ENCODE data around the gene TEX26. TPM values are rescaled to one million over a fixed set of nuclear protein-coding genes. Genes with fewer than 3 reads are reported as not detected.
"Not testable (repeated sequence)": the region's sequence is repeated elsewhere in the genome, so short reads cannot be mapped to it uniquely, and the experiment has no call there.

The TEX26 gene
- total RNA-seq, 2 experiments from 2014 or later, result not detected

- Mint-ChIP-seq H3K27ac (no peak overlapping the region), H3K4me1 (peaks cover 18% of the 10 kb centered on the region), H3K9me3 (ENCODE audit: low read depth) (no peaks in the 10 kb centered on the region), H3K4me3 (no peak overlapping the region), H3K36me3 (ENCODE audit: low read depth) (no peaks in the 10 kb centered on the region), H3K27me3 (peaks cover 28% of the 10 kb centered on the region)
- CTCF ChIA-PET, result interaction anchor here (1.0 kb wide), 1 partner anchor 120 kb away, joined by 4 read pairs; no protein-coding TSS in a partner anchor
- POLR2A ChIA-PET, result no interaction called here
- ATAC-seq (no peak), DNase-seq (no peak)
- intact Hi-C loops (cut with DNase I, micrococcal nuclease), result loop anchor here in 1 of 2 experiments (5.0 kb wide), 1 partner anchor 113 kb away; no protein-coding TSS in a partner anchor
Measured at GRCh38 chr13:30924721-30925120, 7.7 kb upstream of the TEX26 start.

GRCh38 chr13:30925429-30925828 is 7.0 kb upstream of the TEX26 start:
- no peak for ATAC-seq
- intact Hi-C loops (cut with DNase I, micrococcal nuclease), result loop anchor here in 1 of 2 experiments (5.0 kb wide), 1 partner anchor 112 kb away; no protein-coding TSS in a partner anchor
- CTCF ChIA-PET, result interaction anchor here (1.0 kb wide), 1 partner anchor 119 kb away, joined by 4 read pairs; no protein-coding TSS in a partner anchor

GRCh38 chr13:30926781-30927180 is 5.7 kb upstream of the TEX26 start:
- POLR2A ChIA-PET, result no interaction called here

More at GRCh38 chr13:30925429-30925828, 7.0 kb upstream of the TEX26 start:
- H3K4me1 Mint-ChIP-seq, result peaks cover 18% of the 10 kb centered on the region
- no peaks in the 10 kb centered on the region for H3K9me3 Mint-ChIP-seq (ENCODE audit: low read depth)
- H3K27ac Mint-ChIP-seq, result no peak overlapping the region
- no peaks in the 10 kb centered on the region for H3K36me3 Mint-ChIP-seq (ENCODE audit: low read depth)
- peaks cover 31% of the 10 kb centered on the region for H3K27me3 Mint-ChIP-seq
- DNase-seq, result no peak
- POLR2A ChIA-PET, result no interaction called here
- no peak overlapping the region for H3K4me3 Mint-ChIP-seq

GRCh38 chr13:30927188-30927587 is 5.3 kb upstream of the TEX26 start:
- H3K4me3 Mint-ChIP-seq; H3K9me3 Mint-ChIP-seq (ENCODE audit: low read depth); CTCF ChIA-PET; POLR2A ChIA-PET; H3K27ac Mint-ChIP-seq; H3K36me3 Mint-ChIP-seq (ENCODE audit: low read depth): not testable (repeated sequence)
- intact Hi-C loops (cut with DNase I, micrococcal nuclease), result loop anchor here (1.0 to 5.0 kb wide), 2 partner anchors 110 to 118 kb away; no protein-coding TSS in a partner anchor
- peaks cover 18% of the 10 kb centered on the region for H3K4me1 Mint-ChIP-seq
- peak; percentile 69 for ATAC-seq
- peaks cover 35% of the 10 kb centered on the region for H3K27me3 Mint-ChIP-seq
- peak; percentile 10 for DNase-seq

More at GRCh38 chr13:30926781-30927180, 5.7 kb upstream of the TEX26 start:
- no peak for ATAC-seq
- Mint-ChIP-seq H3K9me3 (ENCODE audit: low read depth) (no peaks in the 10 kb centered on the region), H3K4me3 (no peak overlapping the region), H3K36me3 (ENCODE audit: low read depth) (no peaks in the 10 kb centered on the region), H3K4me1 (peaks cover 18% of the 10 kb centered on the region), H3K27me3 (peaks cover 32% of the 10 kb centered on the region), H3K27ac (no peak overlapping the region)
- CTCF ChIA-PET, result no interaction called here
- no peak for DNase-seq
- intact Hi-C loops (cut with DNase I, micrococcal nuclease), result loop anchor here (1.0 to 5.0 kb wide), 2 partner anchors 111 to 119 kb away; no protein-coding TSS in a partner anchor

GRCh38 chr13:30927595-30927994 is 4.9 kb upstream of the TEX26 start:
- Mint-ChIP-seq H3K27me3 (peaks cover 38% of the 10 kb centered on the region), H3K9me3 (ENCODE audit: low read depth) (no peaks in the 10 kb centered on the region), H3K4me1 (peaks cover 18% of the 10 kb centered on the region), H3K36me3 (ENCODE audit: low read depth) (no peaks in the 10 kb centered on the region), H3K4me3 (no peak overlapping the region), H3K27ac (no peak overlapping the region)
- peak; percentile 80 for ATAC-seq
- ChIA-PET POLR2A (no interaction called here), CTCF (no interaction called here)
- DNase-seq, result peak; percentile 25
- intact Hi-C loops (cut with DNase I, micrococcal nuclease), result loop anchor here (1.0 to 5.0 kb wide), 2 partner anchors 110 to 118 kb away; no protein-coding TSS in a partner anchor

- Mint-ChIP-seq H3K4me3 (no peak overlapping the region), H3K27me3 (peaks cover 40% of the 10 kb centered on the region), H3K4me1 (peaks cover 18% of the 10 kb centered on the region), H3K9me3 (ENCODE audit: low read depth) (no peaks in the 10 kb centered on the region), H3K36me3 (ENCODE audit: low read depth) (no peaks in the 10 kb centered on the region), H3K27ac (no peak overlapping the region)
- DNase-seq (no peak), ATAC-seq (no peak)
- intact Hi-C loops (cut with DNase I, micrococcal nuclease), result loop anchor here in 1 of 2 experiments (5.0 kb wide), 1 partner anchor 108 kb away; no protein-coding TSS in a partner anchor
- CTCF ChIA-PET, result interaction anchor here (0.6 kb wide), 1 partner anchor 497 kb away, joined by 3 read pairs; no protein-coding TSS in a partner anchor
- POLR2A ChIA-PET, result no interaction called here
Measured at GRCh38 chr13:30928978-30929377, 3.5 kb upstream of the TEX26 start.

GRCh38 chr13:30933354-30933670 is 856 bp downstream of the TEX26 start:
- DNase-seq (no peak), ATAC-seq (no peak)
- peaks cover 39% of the 10 kb centered on the region for H3K27me3 Mint-ChIP-seq
- H3K36me3 Mint-ChIP-seq (ENCODE audit: low read depth), result no peaks in the 10 kb centered on the region
- CTCF ChIA-PET, result interaction anchor here (0.7 kb wide), 1 partner anchor 13 kb away, joined by 5 read pairs; no protein-coding TSS in a partner anchor
- POLR2A ChIA-PET, result no interaction called here
- no peaks in the 10 kb centered on the region for H3K4me1 Mint-ChIP-seq
- H3K9me3 Mint-ChIP-seq (ENCODE audit: low read depth), result no peaks in the 10 kb centered on the region
- H3K4me3 Mint-ChIP-seq, result no peak overlapping the region
- intact Hi-C loops (cut with DNase I, micrococcal nuclease), result no loop called here
- H3K27ac Mint-ChIP-seq, result no peak overlapping the region

GRCh38 chr13:30934381-30934780 is 1.9 kb downstream of the TEX26 start:
- POLR2A ChIA-PET, result no interaction called here
- ATAC-seq (no peak), DNase-seq (no peak)
- Mint-ChIP-seq H3K27ac (no peak overlapping the region), H3K27me3 (peaks cover 34% of the 10 kb centered on the region), H3K4me1 (no peaks in the 10 kb centered on the region), H3K36me3 (ENCODE audit: low read depth) (no peaks in the 10 kb centered on the region), H3K9me3 (ENCODE audit: low read depth) (no peaks in the 10 kb centered on the region), H3K4me3 (no peak overlapping the region)
- intact Hi-C loops (cut with DNase I, micrococcal nuclease), result no loop called here
- CTCF ChIA-PET, result interaction anchor here (0.7 kb wide), 1 partner anchor 280 kb away, joined by 3 read pairs; no protein-coding TSS in a partner anchor

GRCh38 chr13:30934803-30935202 is 2.3 kb downstream of the TEX26 start:
- Mint-ChIP-seq H3K9me3 (ENCODE audit: low read depth) (no peaks in the 10 kb centered on the region), H3K4me3 (no peak overlapping the region), H3K4me1 (no peaks in the 10 kb centered on the region), H3K27me3 (peaks cover 31% of the 10 kb centered on the region), H3K27ac (no peak overlapping the region), H3K36me3 (ENCODE audit: low read depth) (no peaks in the 10 kb centered on the region)
- POLR2A ChIA-PET, result no interaction called here
- intact Hi-C loops (cut with DNase I, micrococcal nuclease), result no loop called here
- ATAC-seq, result no peak
- CTCF ChIA-PET, result no interaction called here
- DNase-seq, result no peak

GRCh38 chr13:30936971-30937370 is 4.5 kb downstream of the TEX26 start:
- ChIA-PET POLR2A (no interaction called here), CTCF (interaction anchor here (0.6 kb wide), 1 partner anchor 516 kb away, joined by 3 read pairs; no protein-coding TSS in a partner anchor)
- no peaks in the 10 kb centered on the region for H3K36me3 Mint-ChIP-seq (ENCODE audit: low read depth)
- H3K27me3 Mint-ChIP-seq, result peaks cover 17% of the 10 kb centered on the region
- ATAC-seq, result no peak
- H3K4me3 Mint-ChIP-seq, result no peak overlapping the region
- H3K9me3 Mint-ChIP-seq (ENCODE audit: low read depth), result no peaks in the 10 kb centered on the region
- DNase-seq, result no peak
- intact Hi-C loops (cut with DNase I, micrococcal nuclease), result no loop called here
- no peak overlapping the region for H3K27ac Mint-ChIP-seq
- H3K4me1 Mint-ChIP-seq, result no peaks in the 10 kb centered on the region

- H3K36me3 Mint-ChIP-seq (ENCODE audit: low read depth), result no peaks in the 10 kb centered on the region
- no peaks in the 10 kb centered on the region for H3K4me1 Mint-ChIP-seq
Measured at GRCh38 chr13:30943881-30944280, 11.4 kb downstream of the TEX26 start.

GRCh38 chr13:30957258-30957943 is 24.9 kb downstream of the TEX26 start:
- POLR2A ChIA-PET, result no interaction called here
- Mint-ChIP-seq H3K27ac (no peak overlapping the region), H3K9me3 (ENCODE audit: low read depth) (peaks cover 7% of the 10 kb centered on the region), H3K4me1 (no peaks in the 10 kb centered on the region), H3K36me3 (ENCODE audit: low read depth) (no peaks in the 10 kb centered on the region), H3K4me3 (no peak overlapping the region), H3K27me3 (peaks cover 45% of the 10 kb centered on the region)
- intact Hi-C loops (cut with DNase I, micrococcal nuclease), result no loop called here
- DNase-seq (no peak), ATAC-seq (no peak)
- CTCF ChIA-PET, result no interaction called here

More at GRCh38 chr13:30943881-30944280, 11.4 kb downstream of the TEX26 start:
- ChIA-PET POLR2A (no interaction called here), CTCF (no interaction called here)
- Mint-ChIP-seq H3K9me3 (ENCODE audit: low read depth) (peaks cover 8% of the 10 kb centered on the region), H3K27me3 (peaks cover 12% of the 10 kb centered on the region), H3K27ac (no peak overlapping the region), H3K4me3 (no peak overlapping the region)
- intact Hi-C loops (cut with DNase I, micrococcal nuclease), result no loop called here
- ATAC-seq, result no peak
- no peak for DNase-seq

Measured in activated CD4-positive, alpha-beta T cell treated with anti-CD3 and anti-CD28 coated beads for 36 hours (primary cell).